Endodermal cell (in vitro differentiated cells): ENCODE results near the gene MAPRE2. TPM values are rescaled to one million over a fixed set of nuclear protein-coding genes. Genes with fewer than 3 reads are reported as not detected.

Source experiments
- DNase-seq: peaks from one replicate; pipeline ENCODE4 v3.0.0-alpha.2; 2017
- H3K27ac ChIP-seq: 2 replicates; pipeline ENCODE4 v1.5.1; 2013; ENCODE audit warnings: mild to moderate bottlenecking, low read depth, low read length, moderate library complexity
- H3K27me3 ChIP-seq: 2 replicates; pipeline ENCODE4 v1.6.1; 2013; ENCODE audit warnings: mild to moderate bottlenecking, low read length, moderate library complexity; ENCODE audit not compliant: insufficient read depth, control insufficient read depth, poor library complexity, severe bottlenecking
- H3K36me3 ChIP-seq: 2 replicates; pipeline ENCODE4 v1.7.0; 2013; ENCODE audit warnings: mild to moderate bottlenecking, low read length, moderate library complexity; ENCODE audit not compliant: control insufficient read depth, insufficient read depth
- H3K4me1 ChIP-seq: one replicate; pipeline ENCODE4 v1.7.0; 2013; ENCODE audit warnings: low read length; ENCODE audit not compliant: control insufficient read depth, insufficient read depth
- H3K4me3 ChIP-seq: 2 replicates; pipeline ENCODE4 v1.5.1; 2013; ENCODE audit warnings: mild to moderate bottlenecking, low read length, moderate library complexity
- H3K9ac ChIP-seq: 2 replicates; pipeline ENCODE4 v1.6.1; 2013; ENCODE audit warnings: mild to moderate bottlenecking, low read length, moderate library complexity; ENCODE audit not compliant: poor library complexity, severe bottlenecking; ENCODE audit errors: extremely low read depth
- H3K9me3 ChIP-seq: 2 replicates; pipeline ENCODE4 v1.6.1; 2013; ENCODE audit warnings: mild to moderate bottlenecking, low read length, moderate library complexity; ENCODE audit not compliant: control insufficient read depth
- H3K27ac Mint-ChIP-seq: 2 replicates; pipeline ENCODE4 v1.8.0; 2020; ENCODE audit warnings: mixed read lengths
- H3K27me3 Mint-ChIP-seq: 2 replicates; pipeline ENCODE4 v1.8.0; 2021; ENCODE audit warnings: mild to moderate bottlenecking, mixed read lengths; ENCODE audit not compliant: insufficient read depth
- H3K36me3 Mint-ChIP-seq: 2 replicates; pipeline ENCODE4 v1.8.0; 2020; ENCODE audit warnings: low read depth, mixed read lengths
- H3K4me1 Mint-ChIP-seq: 2 replicates; pipeline ENCODE4 v1.8.0; 2020; ENCODE audit warnings: mixed read lengths
- H3K4me3 Mint-ChIP-seq: 2 replicates; pipeline ENCODE4 v1.8.0; 2020; ENCODE audit warnings: mild to moderate bottlenecking, moderate library complexity, mixed read lengths
- H3K9me3 Mint-ChIP-seq: 2 replicates; pipeline ENCODE4 v1.8.0; 2020; ENCODE audit warnings: mild to moderate bottlenecking, mixed read lengths
- WGBS, 2 experiments: methylation state at CpG; one replicate each; pipeline versions ENCODE4 v1.1.5 to v1.1.7; 2013; ENCODE audit warnings: missing lambda C conversion rate in 2 of 2, mixed read lengths in 1 of 2; ENCODE audit not compliant: insufficient coverage in 1 of 2, insufficient read length in 1 of 2; 5-methylcytosine and 5-hydroxymethylcytosine counted together
- total RNA-seq, 2 donors: library from RNA; stranded (reverse); fragmentation: NEBNext Ultra II Directional in 1 of 2; extraction: Animal tissue kit (Norgen Biotek cat#: 25700) in 1 of 2; gene quantifications; 2 replicates in 1 of 2; 3 replicates in 1 of 2; pipeline ENCODE4 v1.2.1, GENCODE V29; 2021
- TF ChIP-seq, protein P1 (sequence below): fragments of 200-600 bp; sonication (generic); conservative IDR thresholded peaks from 2 replicates; pipeline ENCODE4 v1.5.0; 2021; ENCODE audit warnings: antibody characterized with exemption, mild to moderate bottlenecking

Gene MAPRE2
- total RNA-seq, 2 donors from 2014 or later, result 15.2 to 16.5 TPM

DNA sequence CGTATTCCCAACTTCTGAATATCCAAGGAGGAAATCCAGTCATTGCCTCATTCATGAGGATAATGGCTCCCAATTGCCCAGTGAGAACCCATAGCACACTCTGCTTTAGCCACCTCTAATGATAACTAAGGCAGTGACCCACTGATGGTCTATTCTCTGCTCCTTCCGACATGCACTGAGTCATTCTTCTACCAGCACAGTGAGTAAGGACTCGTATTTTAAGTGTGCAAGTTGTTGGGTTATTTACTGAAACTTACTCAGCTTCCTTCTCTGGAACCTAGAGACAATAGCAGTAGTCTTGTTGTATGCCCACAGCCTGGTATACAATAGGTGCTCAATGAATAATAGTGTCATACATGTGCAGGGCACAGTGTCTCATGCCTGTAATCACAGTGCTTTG lies 118.6 kb downstream of the MAPRE2 start:
- Mint-ChIP-seq H3K4me1 (peaks cover 3% of the 10 kb centered on the region), H3K27ac (no peak overlapping the region), H3K36me3 (no peaks in the 10 kb centered on the region), H3K9me3 (no peaks in the 10 kb centered on the region), H3K27me3 (no peaks in the 10 kb centered on the region), H3K4me3 (no peak overlapping the region)
- Histone ChIP-seq H3K27me3 (no peaks in the 10 kb centered on the region), H3K4me3 (no peak overlapping the region), H3K27ac (no peak overlapping the region), H3K9me3 (no peaks in the 10 kb centered on the region), H3K9ac (no peak overlapping the region), H3K4me1 (no peaks in the 10 kb centered on the region), H3K36me3 (no peaks in the 10 kb centered on the region)
- WGBS, 2 experiments, result 87 to 94% methylated on average over 3 of the region's 3 CpGs
- DNase-seq, result no peak
- TF ChIP-seq, protein P1, sequence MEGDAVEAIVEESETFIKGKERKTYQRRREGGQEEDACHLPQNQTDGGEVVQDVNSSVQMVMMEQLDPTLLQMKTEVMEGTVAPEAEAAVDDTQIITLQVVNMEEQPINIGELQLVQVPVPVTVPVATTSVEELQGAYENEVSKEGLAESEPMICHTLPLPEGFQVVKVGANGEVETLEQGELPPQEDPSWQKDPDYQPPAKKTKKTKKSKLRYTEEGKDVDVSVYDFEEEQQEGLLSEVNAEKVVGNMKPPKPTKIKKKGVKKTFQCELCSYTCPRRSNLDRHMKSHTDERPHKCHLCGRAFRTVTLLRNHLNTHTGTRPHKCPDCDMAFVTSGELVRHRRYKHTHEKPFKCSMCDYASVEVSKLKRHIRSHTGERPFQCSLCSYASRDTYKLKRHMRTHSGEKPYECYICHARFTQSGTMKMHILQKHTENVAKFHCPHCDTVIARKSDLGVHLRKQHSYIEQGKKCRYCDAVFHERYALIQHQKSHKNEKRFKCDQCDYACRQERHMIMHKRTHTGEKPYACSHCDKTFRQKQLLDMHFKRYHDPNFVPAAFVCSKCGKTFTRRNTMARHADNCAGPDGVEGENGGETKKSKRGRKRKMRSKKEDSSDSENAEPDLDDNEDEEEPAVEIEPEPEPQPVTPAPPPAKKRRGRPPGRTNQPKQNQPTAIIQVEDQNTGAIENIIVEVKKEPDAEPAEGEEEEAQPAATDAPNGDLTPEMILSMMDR, result no peak

GRCh38 chr18:35161485-35161884 lies 120.3 kb downstream of the MAPRE2 start:
- DNase-seq, result no peak
- Mint-ChIP-seq H3K4me3 (no peak overlapping the region), H3K9me3 (no peaks in the 10 kb centered on the region), H3K4me1 (no peaks in the 10 kb centered on the region), H3K36me3 (no peaks in the 10 kb centered on the region), H3K27me3 (no peaks in the 10 kb centered on the region), H3K27ac (no peak overlapping the region)
- 86 to 100% methylated on average over 2 of the region's 2 CpGs for WGBS, 2 experiments
- no peaks in the 10 kb centered on the region for H3K27me3 ChIP-seq
- TF ChIP-seq, protein P1, result no peak
- H3K4me3 ChIP-seq, result no peak overlapping the region
- H3K9ac ChIP-seq, result no peak overlapping the region
- no peaks in the 10 kb centered on the region for H3K9me3 ChIP-seq
- H3K4me1 ChIP-seq, result no peaks in the 10 kb centered on the region
- no peak overlapping the region for H3K27ac ChIP-seq
- no peaks in the 10 kb centered on the region for H3K36me3 ChIP-seq

- no peak for DNase-seq
- H3K4me3 Mint-ChIP-seq, result no peak overlapping the region
- no peaks in the 10 kb centered on the region for H3K9me3 Mint-ChIP-seq
- H3K27ac ChIP-seq, result no peak overlapping the region
- no peak overlapping the region for H3K27ac Mint-ChIP-seq
- H3K36me3 ChIP-seq, result no peaks in the 10 kb centered on the region
- H3K4me3 ChIP-seq, result no peak overlapping the region
- no peaks in the 10 kb centered on the region for H3K4me1 Mint-ChIP-seq
- no peaks in the 10 kb centered on the region for H3K9me3 ChIP-seq
- H3K36me3 Mint-ChIP-seq, result no peaks in the 10 kb centered on the region
- H3K4me1 ChIP-seq, result no peaks in the 10 kb centered on the region
- no peaks in the 10 kb centered on the region for H3K27me3 Mint-ChIP-seq
- H3K27me3 ChIP-seq, result no peaks in the 10 kb centered on the region
- 79 to 89% methylated on average over 3 of the region's 3 CpGs for WGBS, 2 experiments
- no peak overlapping the region for H3K9ac ChIP-seq
- TF ChIP-seq, protein P1, result no peak
Observed at GRCh38 chr18:35161934-35162333, 120.7 kb downstream of the MAPRE2 start.
